ENCODE data around the gene ATAD2B.

ATAD2B gene

DNA sequence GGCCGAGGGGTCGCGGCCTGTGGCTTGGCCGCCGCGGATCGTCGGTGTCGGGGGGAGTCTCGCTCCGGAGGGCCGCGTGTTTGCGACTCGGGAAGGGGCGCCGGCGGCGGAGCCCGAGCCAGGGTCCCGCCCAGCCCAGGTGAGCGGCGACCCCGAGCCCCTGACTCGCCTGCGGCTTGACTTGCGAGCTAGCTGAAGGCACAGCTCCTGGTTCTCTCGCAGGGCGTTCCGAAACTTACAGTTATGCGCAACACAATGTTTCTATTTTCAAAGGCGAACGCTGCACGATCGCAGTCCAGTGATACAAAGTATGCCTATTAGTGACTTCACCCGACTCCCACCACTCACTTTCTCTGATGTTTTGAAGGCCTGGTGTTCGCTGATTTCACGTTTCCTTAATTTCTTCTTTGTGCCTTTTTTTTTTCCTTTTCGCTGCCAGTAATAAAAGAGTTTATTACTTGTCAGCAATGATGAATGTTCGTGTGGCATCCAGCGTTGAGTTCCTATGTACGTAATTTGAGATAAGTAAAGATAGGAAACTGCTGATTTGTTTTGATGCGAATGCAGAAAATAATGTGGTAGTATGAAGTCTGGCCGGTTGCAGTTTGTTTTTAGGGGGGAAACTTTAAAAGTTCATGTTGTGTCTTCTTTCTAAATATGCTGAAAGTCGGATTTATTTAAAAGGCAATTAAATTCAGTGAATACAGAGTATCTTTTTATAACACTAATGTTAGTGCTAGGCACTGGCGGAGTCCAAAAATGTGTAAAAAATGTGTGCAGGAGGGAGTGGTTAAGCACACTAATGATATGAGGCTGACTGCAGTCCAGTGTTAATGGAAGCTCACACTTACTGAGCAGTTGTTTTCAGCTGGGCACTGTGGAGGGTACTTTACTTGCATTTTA lies 14.0 kb upstream of the ATAD2B start:
- H3K79me2 ChIP-seq (ENCODE audit: insufficient read depth, low read length), result peaks cover 30% of the 10 kb centered on the region
- H3K9me3 ChIP-seq (ENCODE audit: low read length), result no peaks in the 10 kb centered on the region
- no peak for TF ChIP-seq EZH2 (IDR thresholded peaks at IDR 0.05; ENCODE audit: borderline replicate concordance, low read length)
- H3K27ac ChIP-seq (ENCODE audit: low read depth, low read length, poor library complexity, severe bottlenecking), result peak overlapping the region; percentile 76
- H3K36me3 ChIP-seq (ENCODE audit: insufficient read depth, low read length), result no peaks in the 10 kb centered on the region
- H3K27me3 ChIP-seq (ENCODE audit: insufficient read depth, low read length), result no peaks in the 10 kb centered on the region
- H3K9me2 ChIP-seq (ENCODE audit: low read depth, low read length), result no peaks in the 10 kb centered on the region
- H3K4me1 ChIP-seq (ENCODE audit: insufficient read depth, low read length, severe bottlenecking), result peaks cover 24% of the 10 kb centered on the region
- H4K20me1 ChIP-seq (ENCODE audit: insufficient read depth, low read length), result no peaks in the 10 kb centered on the region
- peak overlapping the region; percentile 85 for H3K4me2 ChIP-seq (ENCODE audit: low read length)
- no peak overlapping the region for H2AFZ ChIP-seq (ENCODE audit: low read length)
- peak overlapping the region; percentile 77 for H3K9ac ChIP-seq (ENCODE audit: low read length)
- no peaks in the 10 kb centered on the region for H3F3A ChIP-seq (ENCODE audit: insufficient read depth, low read length)
- H3K4me3 ChIP-seq (ENCODE audit: low read depth, low read length, poor library complexity, severe bottlenecking), result peak overlapping the region; percentile 81

DNA sequence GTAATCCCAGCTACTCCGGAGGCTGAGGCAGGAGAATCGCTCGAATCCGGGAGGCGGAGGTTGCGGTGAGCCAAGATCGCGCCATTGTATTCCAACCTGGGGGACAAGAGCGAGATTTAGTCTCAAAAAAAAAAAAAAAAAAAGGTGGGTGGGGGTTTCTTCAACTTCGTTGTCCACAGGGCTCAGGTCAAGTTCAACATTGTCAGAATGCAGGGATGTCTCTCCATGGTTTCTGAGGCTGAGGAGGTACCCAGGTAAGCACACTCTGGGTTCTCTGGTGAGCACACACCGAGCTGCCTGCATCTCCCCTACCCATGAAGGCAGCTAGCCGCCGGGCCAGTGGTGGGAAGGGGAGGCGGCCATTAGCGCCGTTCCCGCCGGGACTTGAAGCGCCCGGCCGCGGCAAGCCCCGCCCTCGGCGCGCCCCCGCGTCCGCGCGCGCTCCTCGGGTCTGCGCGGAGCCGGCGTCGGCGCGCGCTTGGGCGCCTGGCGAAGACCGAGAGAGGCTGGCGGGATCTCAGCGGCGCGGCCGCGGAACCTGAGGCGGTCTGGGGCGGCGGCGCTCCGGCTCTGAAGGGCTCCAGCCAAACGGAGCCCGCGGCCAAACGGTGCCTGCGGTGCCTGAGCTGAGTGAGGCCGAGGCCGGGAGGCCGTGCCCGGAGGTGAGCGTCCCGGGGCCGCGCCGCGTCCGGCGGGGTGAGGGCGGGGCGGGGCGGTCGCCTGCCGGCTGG lies 13.2 kb upstream of the ATAD2B start, which contains the start of gene UBXN2A:
TSS of gene UBXN2A (plus strand) at position 477 of the 731 bp plus-strand sequence. CDS start 17,852 bp downstream, outside the sequence.
- peak within 1 kb of the TSS; percentile 76 for H3K27ac ChIP-seq (ENCODE audit: low read depth, low read length, poor library complexity, severe bottlenecking)
- TF ChIP-seq EZH2 (IDR thresholded peaks at IDR 0.05; ENCODE audit: borderline replicate concordance, low read length), result no peak
- TF ChIP-seq, protein P1, sequence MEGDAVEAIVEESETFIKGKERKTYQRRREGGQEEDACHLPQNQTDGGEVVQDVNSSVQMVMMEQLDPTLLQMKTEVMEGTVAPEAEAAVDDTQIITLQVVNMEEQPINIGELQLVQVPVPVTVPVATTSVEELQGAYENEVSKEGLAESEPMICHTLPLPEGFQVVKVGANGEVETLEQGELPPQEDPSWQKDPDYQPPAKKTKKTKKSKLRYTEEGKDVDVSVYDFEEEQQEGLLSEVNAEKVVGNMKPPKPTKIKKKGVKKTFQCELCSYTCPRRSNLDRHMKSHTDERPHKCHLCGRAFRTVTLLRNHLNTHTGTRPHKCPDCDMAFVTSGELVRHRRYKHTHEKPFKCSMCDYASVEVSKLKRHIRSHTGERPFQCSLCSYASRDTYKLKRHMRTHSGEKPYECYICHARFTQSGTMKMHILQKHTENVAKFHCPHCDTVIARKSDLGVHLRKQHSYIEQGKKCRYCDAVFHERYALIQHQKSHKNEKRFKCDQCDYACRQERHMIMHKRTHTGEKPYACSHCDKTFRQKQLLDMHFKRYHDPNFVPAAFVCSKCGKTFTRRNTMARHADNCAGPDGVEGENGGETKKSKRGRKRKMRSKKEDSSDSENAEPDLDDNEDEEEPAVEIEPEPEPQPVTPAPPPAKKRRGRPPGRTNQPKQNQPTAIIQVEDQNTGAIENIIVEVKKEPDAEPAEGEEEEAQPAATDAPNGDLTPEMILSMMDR (IDR thresholded peaks at IDR 0.05; ENCODE audit: low read length), result no peak
- no peaks in the 10 kb centered on the region for H3F3A ChIP-seq (ENCODE audit: insufficient read depth, low read length)
- peak within 1 kb of the TSS; percentile 77 for H3K9ac ChIP-seq (ENCODE audit: low read length)
- peak within 1 kb of the TSS; percentile 94; the same call in 1 of the 2 replicates for H2AFZ ChIP-seq (ENCODE audit: low read length)
- peaks cover 24% of the 10 kb centered on the region for H3K4me1 ChIP-seq (ENCODE audit: insufficient read depth, low read length, severe bottlenecking)
- no peaks in the 10 kb centered on the region for H3K27me3 ChIP-seq (ENCODE audit: insufficient read depth, low read length)
- peak within 1 kb of the TSS; percentile 85 for H3K4me2 ChIP-seq (ENCODE audit: low read length)
- H3K9me3 ChIP-seq (ENCODE audit: low read length), result no peaks in the 10 kb centered on the region
- peaks cover 27% of the 10 kb centered on the region for H3K79me2 ChIP-seq (ENCODE audit: insufficient read depth, low read length)
- H3K4me3 ChIP-seq (ENCODE audit: low read depth, low read length, poor library complexity, severe bottlenecking), result peak within 1 kb of the TSS; percentile 81
- no peaks in the 10 kb centered on the region for H3K9me2 ChIP-seq (ENCODE audit: low read depth, low read length)
- no peaks in the 10 kb centered on the region for H3K36me3 ChIP-seq (ENCODE audit: insufficient read depth, low read length)
- H4K20me1 ChIP-seq (ENCODE audit: insufficient read depth, low read length), result no peaks in the 10 kb centered on the region

DNA sequence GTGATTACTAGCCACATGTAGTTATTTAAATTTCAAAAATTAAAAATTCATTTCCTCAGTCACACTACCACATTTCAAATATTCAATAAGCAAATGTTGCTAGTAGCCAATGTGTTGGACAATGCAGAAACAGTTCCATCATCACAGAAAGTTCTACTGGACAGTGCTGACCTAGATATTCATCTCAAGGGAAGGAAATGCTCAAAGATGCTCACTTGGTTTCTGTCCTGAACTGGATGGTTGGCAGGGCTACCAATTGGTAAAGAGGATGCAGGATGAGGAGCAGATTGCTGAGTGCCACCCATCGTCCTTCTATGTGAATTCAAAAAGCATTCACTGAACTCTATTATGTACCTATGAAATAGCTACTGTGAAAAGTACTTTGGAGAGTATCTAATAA lies 7.3 kb upstream of the ATAD2B start:
- H4K20me1 ChIP-seq (ENCODE audit: insufficient read depth, low read length), result no peaks in the 10 kb centered on the region
- peaks cover 5% of the 10 kb centered on the region for H3K4me1 ChIP-seq (ENCODE audit: insufficient read depth, low read length, severe bottlenecking)
- H3K9me2 ChIP-seq (ENCODE audit: low read depth, low read length), result no peaks in the 10 kb centered on the region
- TF ChIP-seq EZH2 (IDR thresholded peaks at IDR 0.05; ENCODE audit: borderline replicate concordance, low read length), result no peak
- TF ChIP-seq, protein P1 (IDR thresholded peaks at IDR 0.05; ENCODE audit: low read length), result no peak
- no peaks in the 10 kb centered on the region for H3K9me3 ChIP-seq (ENCODE audit: low read length)
- H3K79me2 ChIP-seq (ENCODE audit: insufficient read depth, low read length), result no peaks in the 10 kb centered on the region
- H3F3A ChIP-seq (ENCODE audit: insufficient read depth, low read length), result no peaks in the 10 kb centered on the region
- no peaks in the 10 kb centered on the region for H3K27me3 ChIP-seq (ENCODE audit: insufficient read depth, low read length)
- no peaks in the 10 kb centered on the region for H3K36me3 ChIP-seq (ENCODE audit: insufficient read depth, low read length)
- H3K9ac ChIP-seq (ENCODE audit: low read length), result no peak overlapping the region
- no peak overlapping the region for H3K27ac ChIP-seq (ENCODE audit: low read depth, low read length, poor library complexity, severe bottlenecking)
- no peak overlapping the region for H3K4me3 ChIP-seq (ENCODE audit: low read depth, low read length, poor library complexity, severe bottlenecking)
- no peak overlapping the region for H2AFZ ChIP-seq (ENCODE audit: low read length)
- no peak overlapping the region for H3K4me2 ChIP-seq (ENCODE audit: low read length)

All from OCI-LY1 (cell line).